Panc1 (cell line): ENCODE data around the gene LIPM. TPM values are rescaled to one million over a fixed set of nuclear protein-coding genes. Genes with fewer than 3 reads are reported as not detected.
A peak's percentile ranks its signal among the peaks of the same experiment; 100 is the strongest.
"Not testable (repeated sequence)": the region's sequence is repeated elsewhere in the genome, so short reads cannot be mapped to it uniquely, and the experiment has no call there.

Experiments
- ATAC-seq: fragments of 200-7000 bp; cut with Tn5 transposase; 2 replicates; pipeline ENCODE4 v1.9.1; 2020; ENCODE audit warnings: mild to moderate bottlenecking, moderate library complexity
- BruUV-seq: library from RNA; stranded (reverse); fragments of 400-500 nt; replicated peaks from 2 replicates; lab custom pipeline; 2021; lab: Mats Ljungman, UMichigan
- CTCF ChIA-PET: fragments of 300-600 bp; sonication (Branson Sonifier 250); formaldehyde crosslinking; loops from one replicate; lab custom pipeline; 2022; ENCODE audit warnings: antibody characterized with exemption; lab: Charles Lee
- POLR2A ChIA-PET: fragments of 300-600 bp; sonication (Branson Sonifier 250); formaldehyde crosslinking; loops from one replicate; lab custom pipeline; 2022; ENCODE audit warnings: antibody characterized with exemption; lab: Charles Lee
- DNase-seq: peaks from one replicate; pipeline ENCODE4 v3.0.0-alpha.2; 2010; ENCODE audit warnings: low read depth, low spot score
- H3K27ac ChIP-seq: 2 replicates; pipeline ENCODE4 v1.5.1; 2011; ENCODE audit warnings: mild to moderate bottlenecking, low read length, inconsistent platforms
- H3K27me3 ChIP-seq: fragments of 200-500 bp; sonication (Bioruptor generic); 2 replicates; pipeline ENCODE4 v1.6.0; 2014; ENCODE audit warnings: low read length, inconsistent platforms; ENCODE audit not compliant: control insufficient read depth, insufficient read depth
- H3K36me3 ChIP-seq: fragments of 200-500 bp; sonication (Bioruptor generic); 2 replicates; pipeline ENCODE4 v1.5.1; 2014; ENCODE audit warnings: inconsistent platforms, mild to moderate bottlenecking, low read length, moderate library complexity; ENCODE audit not compliant: control insufficient read depth, insufficient read depth
- H3K4me1 ChIP-seq: 2 replicates; pipeline ENCODE4 v1.5.1; 2011; ENCODE audit warnings: inconsistent platforms, mild to moderate bottlenecking, low read length, moderate library complexity; ENCODE audit not compliant: control insufficient read depth, insufficient read depth
- H3K4me3 ChIP-seq, 2 experiments: 2 replicates each; pipeline ENCODE4 v1.5.1; 2011 to 2012; ENCODE audit warnings: low read depth in 2 of 2, low read length in 2 of 2, mild to moderate bottlenecking in 2 of 2, inconsistent platforms in 1 of 2, moderate library complexity in 1 of 2
- H3K9me3 ChIP-seq: fragments of 200-500 bp; sonication (Bioruptor generic); 2 replicates; pipeline ENCODE4 v1.5.1; 2014; ENCODE audit warnings: low read depth, mild to moderate bottlenecking, inconsistent platforms, low read length, moderate library complexity; ENCODE audit not compliant: control insufficient read depth, insufficient read depth
- CTCF ChIP-seq: fragments of 450-650 bp; IDR thresholded peaks from 2 replicates; pipeline ENCODE4 v1.5.1; 2017; ENCODE audit warnings: mild to moderate bottlenecking
- POLR2AphosphoS5 ChIP-seq: IDR thresholded peaks from 2 replicates; pipeline ENCODE4 v1.6.1; 2012; ENCODE audit warnings: mild to moderate bottlenecking, low read depth, low read length, moderate library complexity
- REST ChIP-seq, 2 experiments: IDR thresholded peaks; 2 replicates each; pipeline ENCODE4 v1.6.1; 2011 to 2012; ENCODE audit warnings: low read depth in 2 of 2, control low read depth in 1 of 2, low read length in 1 of 2, mild to moderate bottlenecking in 1 of 2, moderate library complexity in 1 of 2; ENCODE audit not compliant: insufficient read depth in 1 of 2
- SIN3A ChIP-seq: IDR thresholded peaks from 2 replicates; pipeline ENCODE4 v1.6.1; 2012; ENCODE audit warnings: low read depth, mild to moderate bottlenecking, low read length, moderate library complexity, borderline replicate concordance; ENCODE audit not compliant: insufficient read depth
- TCF7L2 ChIP-seq: IDR thresholded peaks from 2 replicates; pipeline ENCODE4 v1.6.1; 2011; ENCODE audit warnings: mild to moderate bottlenecking, low read depth, low read length, inconsistent platforms
- in situ Hi-C: cut with HindIII; loops from 2 replicates; pipeline ENCODE4 v1.10.0; 2016; ENCODE audit warnings: low sequenced_read_pairs, low pct_unique_long_range_greater_than_20kb
- intact Hi-C: fragments of 100-400 bp; cut with micrococcal nuclease; formaldehyde crosslinking; loops from one replicate; pipeline ENCODE4 v1.10.0; 2022; ENCODE audit not compliant: unreplicated experiment
- total RNA-seq: library from RNA; stranded (reverse); gene quantifications from one replicate; pipeline ENCODE4 v1.2.1, GENCODE V29; 2021; ENCODE audit not compliant: unreplicated experiment

The LIPM gene
- total RNA-seq, 1 experiment from 2014 or later: not detected

- TF ChIP-seq TCF7L2: no peak
- peak; percentile 94 for TF ChIP-seq CTCF
- in situ Hi-C loops: no loop called here
- intact Hi-C loops: loop anchor here (1.0 to 10.0 kb wide), 3 partner anchors 97 to 379 kb away; no protein-coding TSS in a partner anchor
- H3K4me3 ChIP-seq: no peak overlapping the region
- no TSS peak for BruUV-seq
- POLR2A ChIA-PET: interaction anchor here (0.7 kb wide), 1 partner anchor 990 kb away, joined by 4 read pairs; no protein-coding TSS in a partner anchor
- H3K4me1 ChIP-seq: peaks cover 3% of the 10 kb centered on the region; the same call in 1 of the 2 replicates
- DNase-seq (peak; percentile 86), ATAC-seq (peak; percentile 99)
- 0 out of 2 replicates have a peak, but pooled peaks cover 2% of the 10 kb centered on the region for H3K27me3 ChIP-seq
- CTCF ChIA-PET: interaction anchor here (0.6 to 4.2 kb wide), 7 partner anchors 8 to 348 kb away, joined by 3 to 52 read pairs (median 3); no protein-coding TSS in a partner anchor
- H3K9me3 ChIP-seq: no peaks in the 10 kb centered on the region
- H3K27ac ChIP-seq: 0 out of 2 replicates have a peak overlapping the region, but pooled peaks have one; percentile 8
- no peaks in the 10 kb centered on the region for H3K36me3 ChIP-seq
These were observed 32.8 kb downstream of the LIPM start for GRCh38 chr10:88835096-88835909.

DNA sequence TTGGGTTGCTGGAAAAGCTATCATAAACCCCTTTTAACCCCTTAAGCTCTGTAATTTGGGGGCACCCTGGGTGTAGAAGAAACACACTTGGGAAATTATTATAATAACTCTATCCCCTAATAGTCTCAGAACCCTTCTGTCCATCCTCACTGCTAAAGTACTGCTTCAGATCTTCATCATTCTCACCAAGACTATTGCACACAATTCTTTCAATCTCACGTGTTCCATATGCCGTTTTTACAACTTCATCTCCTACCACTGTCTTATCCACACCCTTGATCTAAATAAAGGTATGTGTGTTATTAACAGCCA, 33.3 kb downstream of the LIPM start:
- no peak overlapping the region for H3K4me3 ChIP-seq
- ChIA-PET CTCF (interaction anchor here (2.8 to 4.2 kb wide), 2 partner anchors 95 to 98 kb away, joined by 7 to 52 read pairs; no protein-coding TSS in a partner anchor), POLR2A (no interaction called here)
- no peaks in the 10 kb centered on the region for H3K9me3 ChIP-seq
- no peaks in the 10 kb centered on the region for H3K36me3 ChIP-seq
- in situ Hi-C loops (no loop called here), intact Hi-C loops (loop anchor here (1.0 to 10.0 kb wide), 3 partner anchors 96 to 379 kb away; no protein-coding TSS in a partner anchor)
- peaks cover 3% of the 10 kb centered on the region; the same call in 1 of the 2 replicates for H3K4me1 ChIP-seq
- DNase-seq (no peak), ATAC-seq (peak; percentile 47)
- TF ChIP-seq REST (IDR thresholded peaks at IDR 0.05; ENCODE audit: insufficient read depth in 1 of 2, low read depth in 2 of 2, low read length in 1 of 2) (no peak), TCF7L2 (no peak), CTCF (peak; percentile 14), POLR2AphosphoS5 (no peak), SIN3A (no peak)
- H3K27me3 ChIP-seq: 0 out of 2 replicates have a peak, but pooled peaks cover 2% of the 10 kb centered on the region
- H3K27ac ChIP-seq: 0 out of 2 replicates have a peak overlapping the region, but pooled peaks have one; percentile 8
- BruUV-seq: no TSS peak

- CTCF ChIA-PET: interaction anchor here (1.6 to 4.2 kb wide), 3 partner anchors 15 to 96 kb away, joined by 3 to 52 read pairs (median 7); no protein-coding TSS in a partner anchor
- BruUV-seq, in situ Hi-C loops, H3K4me1 ChIP-seq, H3K9me3 ChIP-seq, H3K27ac ChIP-seq, POLR2A ChIA-PET, H3K4me3 ChIP-seq, H3K36me3 ChIP-seq, DNase-seq, ATAC-seq, H3K27me3 ChIP-seq: not testable (repeated sequence)
- intact Hi-C loops: loop anchor here (5.0 to 10.0 kb wide), 2 partner anchors 150 to 377 kb away; no protein-coding TSS in a partner anchor
These were observed 35.1 kb downstream of the LIPM start for GRCh38 chr10:88837632-88838031.
